ENCODE data around the gene PSMD13.

PSMD13 gene

GRCh38 chr11:278001-278951 is 41.5 kb downstream of the PSMD13 start, which contains the start of gene NLRP6:
NLRP6 (plus strand) TSS chr11:278407; CDS start chr11:278570, 163 bp downstream.
- DNase-seq, result no peak

GRCh38 chr11:279040-279965 is 42.5 kb downstream of the PSMD13 start:
- no peak for DNase-seq

GRCh38 chr11:279966-280705 is 43.4 kb downstream of the PSMD13 start:
- DNase-seq, result no peak

- no peak for DNase-seq
Measured at GRCh38 chr11:280706-281485, 44.1 kb downstream of the PSMD13 start.

GRCh38 chr11:281486-282161 is 44.8 kb downstream of the PSMD13 start:
- DNase-seq, result no peak

GRCh38 chr11:282171-282570 is 45.4 kb downstream of the PSMD13 start:
- DNase-seq, result no peak

- no peak for DNase-seq
Measured at GRCh38 chr11:282630-283360, 46.0 kb downstream of the PSMD13 start.

- no peak for DNase-seq
Measured at GRCh38 chr11:283405-284104, 46.8 kb downstream of the PSMD13 start.

GRCh38 chr11:284105-285020 is 47.6 kb downstream of the PSMD13 start:
- DNase-seq, result no peak

- DNase-seq, result no peak
Measured at GRCh38 chr11:285021-285893, 48.5 kb downstream of the PSMD13 start.

GRCh38 chr11:285894-286220 is 49.1 kb downstream of the PSMD13 start:
- DNase-seq, result no peak

GRCh38 chr11:286977-287820 is 50.4 kb downstream of the PSMD13 start:
- DNase-seq, result peak; percentile 76

GRCh38 chr11:287821-288477 is 51.2 kb downstream of the PSMD13 start:
- DNase-seq, result no peak

- peak; percentile 47 for DNase-seq
Measured at GRCh38 chr11:288478-289397, 52.0 kb downstream of the PSMD13 start, which contains the start of gene PGGHG. PGGHG (plus strand) TSS chr11:289126; CDS start chr11:289817, 691 bp downstream.

- DNase-seq, result peak; percentile 57
Measured at GRCh38 chr11:289398-289711, 52.6 kb downstream of the PSMD13 start.
